K562 (cell line): Measurements from ENCODE around the gene TCEANC. TPM values are rescaled to one million over a fixed set of nuclear protein-coding genes. Genes with fewer than 3 reads are reported as not detected.

ENCODE experiments used
- ARID2 ChIP-seq: fragments of 450-650 bp; IDR thresholded peaks from 2 replicates; pipeline ENCODE4 v1.6.1; 2017; ENCODE audit warnings: antibody characterized with exemption, mild to moderate bottlenecking
- ATF7 ChIP-seq: fragments of 450-650 bp; IDR thresholded peaks from 2 replicates; pipeline ENCODE4 v1.7.1; 2014; ENCODE audit warnings: mild to moderate bottlenecking, moderate library complexity
- MCM5 ChIP-seq: fragments of 450-650 bp; IDR thresholded peaks from 2 replicates; pipeline ENCODE4 v1.6.1; 2016; ENCODE audit warnings: low read depth
- MEIS2 ChIP-seq: fragments of 450-650 bp; IDR thresholded peaks from 2 replicates; pipeline ENCODE4 v1.6.1; 2014; ENCODE audit warnings: mild to moderate bottlenecking; ENCODE audit not compliant: partially characterized antibody
- NELFE ChIP-seq: IDR thresholded peaks from 2 replicates; pipeline ENCODE4 v1.6.1; 2011; ENCODE audit warnings: mild to moderate bottlenecking; ENCODE audit not compliant: insufficient read depth, insufficient read length
- NFATC3 ChIP-seq: fragments of 450-650 bp; IDR thresholded peaks from 2 replicates; pipeline ENCODE4 v1.6.1; 2017; ENCODE audit warnings: mild to moderate bottlenecking
- SP2 ChIP-seq: IDR thresholded peaks from 2 replicates; pipeline ENCODE4 v1.6.1; 2011; ENCODE audit warnings: mild to moderate bottlenecking, low read depth, low read length, moderate library complexity; ENCODE audit not compliant: poor library complexity, severe bottlenecking; ENCODE audit errors: extremely low read depth
- SRSF3 ChIP-seq: fragments of 200-400 bp; formaldehyde crosslinking; IDR thresholded peaks from 2 replicates; pipeline ENCODE4 v1.6.1; 2016; ENCODE audit warnings: mild to moderate bottlenecking, low read length, moderate library complexity; ENCODE audit not compliant: insufficient read depth
- STAT5A ChIP-seq: IDR thresholded peaks from 2 replicates; pipeline ENCODE4 v1.6.1; 2012; ENCODE audit warnings: low read length, inconsistent platforms, borderline replicate concordance
- THRAP3 ChIP-seq: fragments of 450-650 bp; IDR thresholded peaks from 2 replicates; pipeline ENCODE4 v1.6.1; 2016; ENCODE audit warnings: mild to moderate bottlenecking, inconsistent platforms, borderline replicate concordance
- polyA plus RNA-seq, 8 experiments: library from polyadenylated mRNA; depleted of rRNA in 4 of 8; stranded (reverse) in 5 of 8; unstranded in 3 of 8; fragments of >200 nt; fragmentation: Nextera tagmentation in 2 of 8; fragmentation: Illumina TruSeq in 1 of 8; extraction: Ambion mirVana in 2 of 8; extraction: Trizol in 1 of 8; gene quantifications; 2 replicates each; pipeline versions ENCODE4 v1.2.1 to v1.2.3, GENCODE V29; 2011 to 2014; ENCODE audit warnings: inconsistent platforms in 1 of 8, missing spikeins in 1 of 8
- total RNA-seq, 7 experiments: library from RNA; depleted of rRNA in 6 of 7; stranded (reverse); fragments of >200 nt in 6 of 7; fragmentation: Illumina TruSeq in 2 of 7; extraction: Trizol in 2 of 7; gene quantifications; 2 replicates each; pipeline versions ENCODE4 v1.2.1 to v1.2.3, GENCODE V29; 2011 to 2021; ENCODE audit warnings: low replicate concordance in 1 of 7
- TF ChIP-seq, protein P1 (sequence below): fragments of 450-650 bp; IDR thresholded peaks from 2 replicates; pipeline ENCODE4 v1.6.1; 2018; ENCODE audit not compliant: partially characterized antibody
- TF ChIP-seq, protein P2 (sequence below), 2 experiments: fragments of 450-650 bp in 1 of 2; sonication (generic) in 1 of 2; formaldehyde crosslinking in 1 of 2; IDR thresholded peaks; 2 replicates each; pipeline versions ENCODE4 v1.7.1 to v1.9.0; 2016 to 2022; ENCODE audit warnings: inconsistent platforms in 1 of 2, mild to moderate bottlenecking in 1 of 2, missing genetic modification reagents in 1 of 2

The TCEANC gene
- total and polyA plus RNA-seq, 9 of the 15 experiments (the other 6 are each of a cell fraction or from before 2014, with no cell fraction given): 1.2 to 2.8 (median 2.0) TPM

DNA sequence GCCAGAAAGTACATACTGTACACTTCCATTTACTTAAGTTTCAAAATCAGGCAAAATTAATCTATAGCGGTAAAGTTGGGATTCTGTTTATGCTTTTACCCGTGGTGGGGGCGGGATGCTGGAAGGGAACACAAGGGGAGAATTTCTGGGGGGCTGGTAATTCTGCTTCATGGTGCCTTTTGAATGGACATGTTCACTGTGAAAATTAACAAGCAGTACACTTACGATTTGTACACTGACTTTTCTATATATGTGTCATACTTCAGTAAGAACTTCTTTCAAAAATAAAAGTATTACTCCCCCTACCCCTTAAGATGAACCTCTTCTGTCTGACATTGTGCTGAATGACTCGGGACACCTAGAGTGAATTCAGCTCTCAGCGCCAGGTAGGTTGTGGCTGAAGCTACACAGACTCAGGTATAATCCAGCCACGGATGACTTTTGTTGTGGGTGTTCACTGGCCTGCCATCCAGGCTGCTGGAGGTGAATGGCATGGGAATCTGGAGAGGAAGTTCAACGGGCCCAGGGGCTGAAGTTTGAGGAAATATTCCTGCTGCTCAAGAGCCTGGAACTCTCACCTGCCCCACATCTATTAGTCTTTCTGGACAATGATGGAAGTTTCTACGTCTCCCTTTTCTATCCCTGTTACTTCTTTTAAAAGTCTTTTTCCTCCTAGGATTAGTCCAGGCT is 7.3 kb upstream of the TCEANC start (continued):
- TF ChIP-seq, protein P1, sequence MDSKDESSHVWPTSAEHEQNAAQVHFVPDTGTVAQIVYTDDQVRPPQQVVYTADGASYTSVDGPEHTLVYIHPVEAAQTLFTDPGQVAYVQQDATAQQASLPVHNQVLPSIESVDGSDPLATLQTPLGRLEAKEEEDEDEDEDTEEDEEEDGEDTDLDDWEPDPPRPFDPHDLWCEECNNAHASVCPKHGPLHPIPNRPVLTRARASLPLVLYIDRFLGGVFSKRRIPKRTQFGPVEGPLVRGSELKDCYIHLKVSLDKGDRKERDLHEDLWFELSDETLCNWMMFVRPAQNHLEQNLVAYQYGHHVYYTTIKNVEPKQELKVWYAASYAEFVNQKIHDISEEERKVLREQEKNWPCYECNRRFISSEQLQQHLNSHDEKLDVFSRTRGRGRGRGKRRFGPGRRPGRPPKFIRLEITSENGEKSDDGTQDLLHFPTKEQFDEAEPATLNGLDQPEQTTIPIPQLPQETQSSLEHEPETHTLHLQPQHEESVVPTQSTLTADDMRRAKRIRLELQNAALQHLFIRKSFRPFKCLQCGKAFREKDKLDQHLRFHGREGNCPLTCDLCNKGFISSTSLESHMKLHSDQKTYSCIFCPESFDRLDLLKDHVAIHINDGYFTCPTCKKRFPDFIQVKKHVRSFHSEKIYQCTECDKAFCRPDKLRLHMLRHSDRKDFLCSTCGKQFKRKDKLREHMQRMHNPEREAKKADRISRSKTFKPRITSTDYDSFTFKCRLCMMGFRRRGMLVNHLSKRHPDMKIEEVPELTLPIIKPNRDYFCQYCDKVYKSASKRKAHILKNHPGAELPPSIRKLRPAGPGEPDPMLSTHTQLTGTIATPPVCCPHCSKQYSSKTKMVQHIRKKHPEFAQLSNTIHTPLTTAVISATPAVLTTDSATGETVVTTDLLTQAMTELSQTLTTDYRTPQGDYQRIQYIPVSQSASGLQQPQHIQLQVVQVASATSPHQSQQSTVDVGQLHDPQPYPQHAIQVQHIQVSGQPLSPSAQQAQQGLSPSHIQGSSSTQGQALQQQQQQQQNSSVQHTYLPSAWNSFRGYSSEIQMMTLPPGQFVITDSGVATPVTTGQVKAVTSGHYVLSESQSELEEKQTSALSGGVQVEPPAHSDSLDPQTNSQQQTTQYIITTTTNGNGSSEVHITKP: peak; percentile 90
- TF ChIP-seq SP2 (no peak), MEIS2 (no peak), MCM5 (no peak), NFATC3 (no peak), NELFE (no peak), SRSF3 (no peak), THRAP3 (no peak), ATF7 (0 out of 2 replicates have a peak, but pooled peaks have one; percentile 30), ARID2 (no peak), STAT5A (no peak)
- TF ChIP-seq, protein P2, sequence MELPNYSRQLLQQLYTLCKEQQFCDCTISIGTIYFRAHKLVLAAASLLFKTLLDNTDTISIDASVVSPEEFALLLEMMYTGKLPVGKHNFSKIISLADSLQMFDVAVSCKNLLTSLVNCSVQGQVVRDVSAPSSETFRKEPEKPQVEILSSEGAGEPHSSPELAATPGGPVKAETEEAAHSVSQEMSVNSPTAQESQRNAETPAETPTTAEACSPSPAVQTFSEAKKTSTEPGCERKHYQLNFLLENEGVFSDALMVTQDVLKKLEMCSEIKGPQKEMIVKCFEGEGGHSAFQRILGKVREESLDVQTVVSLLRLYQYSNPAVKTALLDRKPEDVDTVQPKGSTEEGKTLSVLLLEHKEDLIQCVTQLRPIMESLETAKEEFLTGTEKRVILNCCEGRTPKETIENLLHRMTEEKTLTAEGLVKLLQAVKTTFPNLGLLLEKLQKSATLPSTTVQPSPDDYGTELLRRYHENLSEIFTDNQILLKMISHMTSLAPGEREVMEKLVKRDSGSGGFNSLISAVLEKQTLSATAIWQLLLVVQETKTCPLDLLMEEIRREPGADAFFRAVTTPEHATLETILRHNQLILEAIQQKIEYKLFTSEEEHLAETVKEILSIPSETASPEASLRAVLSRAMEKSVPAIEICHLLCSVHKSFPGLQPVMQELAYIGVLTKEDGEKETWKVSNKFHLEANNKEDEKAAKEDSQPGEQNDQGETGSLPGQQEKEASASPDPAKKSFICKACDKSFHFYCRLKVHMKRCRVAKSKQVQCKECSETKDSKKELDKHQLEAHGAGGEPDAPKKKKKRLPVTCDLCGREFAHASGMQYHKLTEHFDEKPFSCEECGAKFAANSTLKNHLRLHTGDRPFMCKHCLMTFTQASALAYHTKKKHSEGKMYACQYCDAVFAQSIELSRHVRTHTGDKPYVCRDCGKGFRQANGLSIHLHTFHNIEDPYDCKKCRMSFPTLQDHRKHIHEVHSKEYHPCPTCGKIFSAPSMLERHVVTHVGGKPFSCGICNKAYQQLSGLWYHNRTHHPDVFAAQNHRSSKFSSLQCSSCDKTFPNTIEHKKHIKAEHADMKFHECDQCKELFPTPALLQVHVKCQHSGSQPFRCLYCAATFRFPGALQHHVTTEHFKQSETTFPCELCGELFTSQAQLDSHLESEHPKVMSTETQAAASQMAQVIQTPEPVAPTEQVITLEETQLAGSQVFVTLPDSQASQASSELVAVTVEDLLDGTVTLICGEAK (IDR thresholded peaks at IDR 0.05): no peak
- TF ChIP-seq, protein P2 (CRISPR knock-in tag; IDR thresholded peaks at IDR 0.05): no peak
- TF ChIP-seq, all 486 proteins: peak for 4
